ENCODE results near the gene CCDC14.
"Not testable (repeated sequence)": the region's sequence is repeated elsewhere in the genome, so short reads cannot be mapped to it uniquely, and the experiment has no call there.

DNA sequence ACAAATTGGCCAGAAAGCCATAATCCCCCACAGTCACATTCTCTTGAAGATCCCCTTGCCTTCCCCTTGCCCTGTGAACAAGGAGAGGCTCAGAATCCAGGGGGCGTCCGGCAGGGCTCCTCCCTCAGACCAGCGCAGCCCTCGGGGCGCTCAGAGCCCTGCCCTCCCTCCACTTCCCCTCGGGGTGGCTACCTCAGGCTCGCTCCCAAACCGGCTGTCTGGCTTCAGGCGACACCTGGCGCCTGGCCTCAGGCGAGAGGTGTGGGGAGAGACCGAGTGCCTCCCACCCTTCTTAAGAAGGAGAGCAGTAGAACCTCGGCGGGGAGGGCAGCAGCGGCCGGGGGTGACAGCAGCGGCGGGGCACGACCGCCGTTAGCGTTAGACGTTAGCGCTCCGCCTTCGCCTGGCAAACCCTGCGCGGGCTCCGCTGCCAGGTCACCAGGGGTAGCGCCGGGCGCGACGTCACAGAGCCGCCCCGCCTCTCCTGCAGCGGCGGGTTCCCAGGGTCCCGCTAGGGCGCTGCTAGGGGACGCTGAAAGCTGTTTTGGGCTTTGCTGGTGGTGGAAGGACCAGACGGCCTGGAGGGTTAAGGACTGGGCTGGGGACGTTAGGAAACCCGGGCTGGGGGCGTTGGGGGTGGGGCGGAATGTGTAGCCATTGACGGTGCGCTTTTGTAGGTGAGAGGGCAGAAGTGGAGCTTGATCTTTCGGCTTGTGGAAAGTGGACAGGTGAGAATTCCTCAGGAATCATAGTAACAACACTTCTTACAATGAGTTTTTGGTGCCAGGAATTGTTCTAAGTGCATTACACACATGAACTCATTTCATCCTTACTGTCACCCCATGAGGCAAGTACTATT is 30.9 kb upstream of the CCDC14 start, which contains the start of gene ROPN1:
- not testable (repeated sequence) for TF ChIP-seq GTF2F1 (IDR thresholded peaks at IDR 0.05; ENCODE audit: low read depth, low read length); TCF7L2 (IDR thresholded peaks at IDR 0.05; ENCODE audit: low read depth, low read length); MECOM (CRISPR knock-in tag; IDR thresholded peaks at IDR 0.05); HMG20A (CRISPR knock-in tag; conservative IDR thresholded peaks at IDR 0.05); RFX1 (IDR thresholded peaks at IDR 0.05); POLR2AphosphoS5 (IDR thresholded peaks at IDR 0.05; ENCODE audit: control insufficient read depth, insufficient read depth, low read depth, low read length); ZFX (CRISPR knock-in tag; IDR thresholded peaks at IDR 0.05); FOXK2 (conservative IDR thresholded peaks at IDR 0.05 in 1 of 2, IDR thresholded peaks at IDR 0.05 in 1 of 2; ENCODE audit: low read depth in 2 of 2); ATF1 (CRISPR knock-in tag; IDR thresholded peaks at IDR 0.05); ATF1 (tag; IDR thresholded peaks at IDR 0.05); ZNF707 (CRISPR knock-in tag; conservative IDR thresholded peaks at IDR 0.05); TCF3 (CRISPR knock-in tag; IDR thresholded peaks at IDR 0.05); MAFF (IDR thresholded peaks at IDR 0.05; ENCODE audit: low read length)
- TF ChIP-seq, protein P1, sequence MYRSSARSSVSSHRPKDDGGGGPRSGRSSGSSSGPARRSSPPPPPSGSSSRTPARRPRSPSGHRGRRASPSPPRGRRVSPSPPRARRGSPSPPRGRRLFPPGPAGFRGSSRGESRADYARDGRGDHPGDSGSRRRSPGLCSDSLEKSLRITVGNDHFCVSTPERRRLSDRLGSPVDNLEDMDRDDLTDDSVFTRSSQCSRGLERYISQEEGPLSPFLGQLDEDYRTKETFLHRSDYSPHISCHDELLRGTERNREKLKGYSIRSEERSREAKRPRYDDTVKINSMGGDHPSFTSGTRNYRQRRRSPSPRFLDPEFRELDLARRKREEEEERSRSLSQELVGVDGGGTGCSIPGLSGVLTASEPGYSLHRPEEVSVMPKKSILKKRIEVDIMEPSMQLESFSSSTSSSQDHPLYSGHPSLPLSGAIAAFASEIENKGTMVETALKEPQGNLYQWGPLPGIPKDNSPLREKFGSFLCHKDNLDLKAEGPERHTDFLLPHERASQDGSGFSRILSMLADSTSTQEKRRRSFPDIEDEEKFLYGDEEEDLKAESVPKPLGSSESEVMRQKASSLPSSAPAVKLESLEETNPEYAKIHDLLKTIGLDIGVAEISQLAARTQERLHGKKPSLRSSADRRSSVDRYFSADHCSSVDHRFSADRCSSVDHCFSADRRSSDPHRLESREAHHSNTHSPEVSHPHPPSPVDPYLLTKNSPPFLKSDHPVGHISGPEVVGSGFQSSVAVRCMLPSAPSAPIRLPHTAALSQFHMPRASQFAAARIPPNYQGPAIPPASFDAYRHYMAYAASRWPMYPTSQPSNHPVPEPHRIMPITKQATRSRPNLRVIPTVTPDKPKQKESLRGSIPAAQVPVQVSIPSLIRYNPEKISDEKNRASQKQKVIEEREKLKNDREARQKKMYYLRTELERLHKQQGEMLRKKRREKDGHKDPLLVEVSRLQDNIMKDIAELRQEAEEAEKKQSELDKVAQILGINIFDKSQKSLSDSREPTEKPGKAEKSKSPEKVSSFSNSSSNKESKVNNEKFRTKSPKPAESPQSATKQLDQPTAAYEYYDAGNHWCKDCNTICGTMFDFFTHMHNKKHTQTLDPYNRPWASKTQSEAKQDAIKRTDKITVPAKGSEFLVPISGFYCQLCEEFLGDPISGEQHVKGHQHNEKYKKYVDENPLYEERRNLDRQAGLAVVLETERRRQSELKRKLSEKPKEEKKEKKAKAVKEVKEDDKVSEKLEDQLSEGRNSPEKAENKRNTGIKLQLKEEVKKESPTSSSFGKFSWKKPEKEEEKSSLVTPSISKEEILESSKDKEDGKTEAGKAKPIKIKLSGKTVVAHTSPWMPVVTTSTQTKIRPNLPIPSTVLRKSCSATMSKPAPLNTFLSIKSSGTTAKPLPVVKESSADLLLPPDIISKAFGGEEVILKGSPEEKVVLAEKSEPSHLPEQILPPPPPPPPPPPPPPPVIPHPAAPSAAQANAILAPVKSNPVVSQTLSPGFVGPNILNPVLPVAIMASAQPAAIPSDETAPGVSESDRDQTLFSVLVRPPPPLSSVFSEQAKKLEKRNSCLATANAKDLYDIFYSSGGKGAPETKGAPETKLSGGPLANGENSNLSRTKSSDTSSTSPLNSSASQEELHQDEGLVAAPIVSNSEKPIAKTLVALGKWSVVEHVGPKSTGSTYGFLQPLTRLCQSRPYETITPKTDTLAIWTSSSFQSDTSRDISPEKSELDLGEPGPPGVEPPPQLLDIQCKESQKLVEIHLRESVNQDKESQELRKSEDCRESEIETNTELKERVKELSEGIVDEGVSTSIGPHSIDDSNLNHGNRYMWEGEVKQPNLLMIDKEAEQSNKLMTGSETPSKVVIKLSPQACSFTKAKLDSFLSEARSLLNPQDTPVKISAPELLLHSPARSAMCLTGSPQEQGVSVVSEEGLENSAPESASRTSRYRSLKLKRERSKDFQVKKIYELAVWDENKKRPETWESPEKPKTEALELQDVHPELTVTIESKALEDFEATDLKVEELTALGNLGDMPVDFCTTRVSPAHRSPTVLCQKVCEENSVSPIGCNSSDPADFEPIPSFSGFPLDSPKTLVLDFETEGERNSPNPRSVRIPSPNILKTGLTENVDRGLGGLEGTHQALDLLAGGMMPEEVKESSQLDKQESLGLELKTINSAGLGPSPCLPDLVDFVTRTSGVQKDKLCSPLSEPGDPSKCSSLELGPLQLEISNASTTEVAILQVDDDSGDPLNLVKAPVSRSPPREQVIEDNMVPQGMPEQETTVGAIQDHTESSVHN (IDR thresholded peaks at IDR 0.05; ENCODE audit: borderline replicate concordance in 1 of 2, low read depth in 1 of 2): not testable (repeated sequence)
